ENCODE measurements around the gene SIAH1. TPM values are rescaled to one million over a fixed set of nuclear protein-coding genes. Genes with fewer than 3 reads are reported as not detected.

SIAH1 gene
- total RNA-seq, 1 donor from 2014 or later = 60.0 TPM

DNA sequence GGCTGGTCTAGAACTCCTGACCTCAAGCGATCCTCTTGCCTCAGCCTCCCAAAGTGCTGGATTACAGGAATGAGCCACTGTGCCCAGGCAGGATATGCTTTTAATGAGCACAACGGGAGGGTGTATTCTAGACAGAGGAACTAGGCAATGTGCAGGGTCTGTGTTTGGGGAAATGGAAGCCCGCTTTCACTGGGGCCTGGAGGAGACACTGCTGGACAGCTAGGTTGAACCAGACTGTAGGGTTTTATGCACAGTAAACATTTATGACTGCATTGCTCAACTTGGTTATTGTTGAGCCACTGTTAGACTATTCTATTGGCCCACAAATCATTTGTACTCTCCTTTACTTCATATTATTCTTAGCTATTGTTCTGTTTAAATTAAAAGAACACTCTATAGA lies 10.2 kb upstream of the SIAH1 start:
- Histone ChIP-seq H3K27me3 (ENCODE audit: control insufficient read depth, insufficient read depth, low read length) (no peaks in the 10 kb centered on the region), H3K36me3 (ENCODE audit: control insufficient read depth, insufficient read depth, low read length) (no peaks in the 10 kb centered on the region), H3K4me3 (ENCODE audit: low read depth, low read length) (no peak overlapping the region)
- TF ChIP-seq, protein P1, sequence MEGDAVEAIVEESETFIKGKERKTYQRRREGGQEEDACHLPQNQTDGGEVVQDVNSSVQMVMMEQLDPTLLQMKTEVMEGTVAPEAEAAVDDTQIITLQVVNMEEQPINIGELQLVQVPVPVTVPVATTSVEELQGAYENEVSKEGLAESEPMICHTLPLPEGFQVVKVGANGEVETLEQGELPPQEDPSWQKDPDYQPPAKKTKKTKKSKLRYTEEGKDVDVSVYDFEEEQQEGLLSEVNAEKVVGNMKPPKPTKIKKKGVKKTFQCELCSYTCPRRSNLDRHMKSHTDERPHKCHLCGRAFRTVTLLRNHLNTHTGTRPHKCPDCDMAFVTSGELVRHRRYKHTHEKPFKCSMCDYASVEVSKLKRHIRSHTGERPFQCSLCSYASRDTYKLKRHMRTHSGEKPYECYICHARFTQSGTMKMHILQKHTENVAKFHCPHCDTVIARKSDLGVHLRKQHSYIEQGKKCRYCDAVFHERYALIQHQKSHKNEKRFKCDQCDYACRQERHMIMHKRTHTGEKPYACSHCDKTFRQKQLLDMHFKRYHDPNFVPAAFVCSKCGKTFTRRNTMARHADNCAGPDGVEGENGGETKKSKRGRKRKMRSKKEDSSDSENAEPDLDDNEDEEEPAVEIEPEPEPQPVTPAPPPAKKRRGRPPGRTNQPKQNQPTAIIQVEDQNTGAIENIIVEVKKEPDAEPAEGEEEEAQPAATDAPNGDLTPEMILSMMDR (IDR thresholded peaks at IDR 0.05; ENCODE audit: insufficient read depth, low read length, severe bottlenecking) = no peak
- DNase-seq (ENCODE audit: low read depth) (no peak), FAIRE-seq (no peak)

DNA sequence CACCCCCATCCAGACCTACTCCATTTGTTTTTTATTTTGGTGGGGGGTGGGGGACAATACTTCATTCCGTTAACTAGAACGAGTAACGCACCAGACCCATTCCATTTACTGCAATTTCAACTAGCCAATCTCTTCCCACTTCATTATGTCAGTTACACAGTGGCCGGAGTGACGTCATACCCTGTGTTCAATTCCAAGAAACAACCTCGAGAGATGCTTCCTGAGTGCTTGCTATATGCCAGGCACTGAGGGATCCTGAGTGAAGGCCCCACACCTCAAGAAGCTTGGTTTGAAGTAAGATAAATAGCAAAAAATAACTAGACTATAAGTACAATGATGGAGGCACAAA lies 9.1 kb upstream of the SIAH1 start:
- TF ChIP-seq, protein P1 (IDR thresholded peaks at IDR 0.05; ENCODE audit: insufficient read depth, low read length, severe bottlenecking) = no peak
- FAIRE-seq = no peak
- Histone ChIP-seq H3K36me3 (ENCODE audit: control insufficient read depth, insufficient read depth, low read length) (no peaks in the 10 kb centered on the region), H3K27me3 (ENCODE audit: control insufficient read depth, insufficient read depth, low read length) (no peaks in the 10 kb centered on the region), H3K4me3 (ENCODE audit: low read depth, low read length) (no peak overlapping the region)
- DNase-seq (ENCODE audit: low read depth) = no peak

DNA sequence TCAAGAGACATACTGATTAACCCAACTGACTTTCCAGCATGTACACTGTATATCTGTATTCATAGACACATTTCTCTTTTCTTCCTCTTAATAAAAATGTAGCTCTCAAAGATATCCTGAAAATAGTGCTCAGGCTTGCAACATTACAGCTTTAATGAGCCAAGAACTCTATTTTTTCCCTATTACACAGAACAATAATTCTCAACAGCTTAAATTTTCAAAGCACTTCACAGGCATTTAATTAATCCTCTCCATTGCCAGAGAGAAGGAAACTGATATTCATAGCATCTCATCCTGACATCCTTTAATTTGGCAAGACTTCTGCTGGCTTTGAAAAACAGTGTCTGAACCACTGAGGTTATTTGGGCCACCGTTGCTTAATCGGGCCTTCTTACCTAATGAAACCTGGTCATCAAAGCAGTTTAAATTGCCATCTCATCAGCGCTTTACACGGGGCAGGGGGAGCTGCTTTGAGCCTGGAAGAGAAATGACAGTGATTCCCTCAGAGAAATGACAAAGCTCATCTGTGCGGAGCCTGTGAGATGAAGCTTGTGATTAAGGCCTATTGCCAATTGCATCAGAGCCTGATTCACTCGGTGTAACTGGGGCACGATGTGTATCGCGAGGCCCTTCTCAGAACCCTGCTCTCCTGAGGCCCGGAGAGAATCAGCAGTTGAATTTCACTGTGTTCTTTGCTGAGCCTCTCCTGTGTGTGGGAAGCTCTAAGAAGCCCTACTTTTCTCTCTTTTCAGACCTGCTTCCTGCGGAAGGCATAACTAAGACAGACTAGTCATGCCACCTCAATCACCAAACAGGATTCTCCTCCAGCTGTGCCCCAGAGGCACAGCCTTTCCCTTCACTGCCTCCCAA lies 8.5 kb upstream of the SIAH1 start:
- TF ChIP-seq, protein P1 (IDR thresholded peaks at IDR 0.05; ENCODE audit: insufficient read depth, low read length, severe bottlenecking) = no peak
- no peak overlapping the region for H3K4me3 ChIP-seq (ENCODE audit: low read depth, low read length)
- DNase-seq (ENCODE audit: low read depth) (no peak), FAIRE-seq (no peak)
- no peaks in the 10 kb centered on the region for H3K27me3 ChIP-seq (ENCODE audit: control insufficient read depth, insufficient read depth, low read length)
- H3K36me3 ChIP-seq (ENCODE audit: control insufficient read depth, insufficient read depth, low read length) = no peaks in the 10 kb centered on the region

DNA sequence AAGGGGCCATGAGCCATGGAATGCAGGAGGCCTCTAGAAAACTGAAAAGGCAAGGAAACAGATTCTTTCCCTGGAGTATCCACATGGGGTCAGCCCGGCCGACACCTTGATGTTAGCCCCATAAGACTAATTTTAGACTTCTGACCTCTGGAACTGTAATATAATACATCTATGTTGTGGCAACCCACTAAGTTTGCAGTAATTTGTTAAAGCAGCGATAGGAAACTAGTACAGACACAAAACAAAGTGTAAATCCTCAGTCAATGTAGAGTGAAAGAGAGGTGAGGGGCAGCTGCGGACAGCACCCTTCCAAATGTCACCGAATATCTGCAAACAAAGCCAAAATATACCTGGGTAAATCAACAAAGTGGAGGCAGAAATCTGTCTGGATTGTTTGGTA lies 7.2 kb upstream of the SIAH1 start:
- FAIRE-seq = no peak

DNA sequence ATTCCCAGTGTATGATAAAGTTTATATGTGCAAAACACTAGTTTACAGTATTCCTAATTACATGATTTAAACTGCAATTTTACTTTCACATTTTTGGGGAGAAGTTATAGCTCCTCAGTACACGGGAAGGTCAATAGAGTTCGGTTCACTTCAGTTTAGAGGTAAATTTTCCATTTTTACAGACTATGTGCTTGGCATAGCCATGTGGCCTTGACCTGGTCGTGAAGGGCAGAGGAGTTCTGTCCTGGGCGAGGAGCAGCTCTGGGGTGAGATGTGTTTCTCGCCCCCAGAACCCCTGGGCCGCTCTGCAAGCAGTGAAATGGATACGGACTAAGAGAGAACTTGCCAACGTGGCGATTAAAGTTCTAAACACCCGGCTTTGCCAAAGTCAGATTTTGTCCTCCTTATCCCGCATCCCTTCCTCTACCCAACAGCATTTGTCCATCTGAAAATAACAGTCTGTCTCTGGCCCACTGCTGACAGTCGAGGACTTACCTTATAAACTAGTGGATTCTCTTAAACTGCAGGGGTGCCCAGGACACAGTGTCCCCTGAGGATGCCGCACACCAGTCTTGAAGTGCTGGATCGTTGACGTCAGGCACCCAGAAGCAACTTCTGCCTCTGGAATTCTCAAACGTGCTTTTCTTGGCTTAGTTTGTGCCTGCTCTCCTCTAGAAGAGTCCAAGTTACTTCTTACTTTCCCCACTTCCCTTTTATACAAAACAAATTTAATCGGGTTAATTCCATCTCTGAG lies 1.5 kb upstream of the SIAH1 start:
- DNase-seq (ENCODE audit: low read depth) = no peak
- no peaks in the 10 kb centered on the region for H3K27me3 ChIP-seq (ENCODE audit: control insufficient read depth, insufficient read depth, low read length)
- TF ChIP-seq, protein P1 (IDR thresholded peaks at IDR 0.05; ENCODE audit: insufficient read depth, low read length, severe bottlenecking) = no peak
- FAIRE-seq = no peak
- H3K36me3 ChIP-seq (ENCODE audit: control insufficient read depth, insufficient read depth, low read length) = no peaks in the 10 kb centered on the region
- no peak overlapping the region for H3K4me3 ChIP-seq (ENCODE audit: low read depth, low read length)

More for the DNA sequence above, 7.2 kb upstream of the SIAH1 start:
- no peak for DNase-seq (ENCODE audit: low read depth)
- H3K4me3 ChIP-seq (ENCODE audit: low read depth, low read length) = no peak overlapping the region
- TF ChIP-seq, protein P1 (IDR thresholded peaks at IDR 0.05; ENCODE audit: insufficient read depth, low read length, severe bottlenecking) = no peak
- no peaks in the 10 kb centered on the region for H3K27me3 ChIP-seq (ENCODE audit: control insufficient read depth, insufficient read depth, low read length)
- no peaks in the 10 kb centered on the region for H3K36me3 ChIP-seq (ENCODE audit: control insufficient read depth, insufficient read depth, low read length)
